ENCODE data around the gene TEX11. TPM values are rescaled to one million over a fixed set of nuclear protein-coding genes. Genes with fewer than 3 reads are reported as not detected.
"Not testable (repeated sequence)": the region's sequence is repeated elsewhere in the genome, so short reads cannot be mapped to it uniquely, and the experiment has no call there.

TEX11 gene
- total and polyA plus RNA-seq, 4 donors: not detected

GRCh38 chrX:70852294-70852693, 56.2 kb downstream of the TEX11 start:
- Histone ChIP-seq H3K4me3 (no peak overlapping the region), H3K27me3 (ENCODE audit: control insufficient read depth in 3 of 3, insufficient read depth in 3 of 3, low read length in 2 of 3) (no peaks in the 10 kb centered on the region), H3K4me1 (ENCODE audit: control insufficient read depth in 5 of 5, insufficient read depth in 5 of 5, low read length in 5 of 5) (no peaks in the 10 kb centered on the region), H3K27ac (ENCODE audit: low read depth in 1 of 2, low read length in 1 of 2) (no peak overlapping the region), H3K36me3 (ENCODE audit: control insufficient read depth in 4 of 4, insufficient read depth in 4 of 4, low read length in 4 of 4) (no peaks in the 10 kb centered on the region), H3K9ac (ENCODE audit: insufficient read depth in 1 of 2, low read length in 2 of 2) (no peak overlapping the region), H3K9me3 (ENCODE audit: control insufficient read depth in 4 of 4, insufficient read depth in 3 of 4, low read length in 3 of 4) (peaks cover 0 to 2% (median 0%) of the 10 kb centered on the region in 4 donors)
- 53 to 78% methylated on average over 3 of the region's 3 CpGs for WGBS, 2 donors
- no peak for ATAC-seq (ENCODE audit: insufficient read depth, low FRiP score)
- DNase-seq: no peak
- no peak for TF ChIP-seq CTCF (IDR thresholded peaks at IDR 0.05; ENCODE audit: control extremely low read depth, extremely low read depth)

- H3K27ac ChIP-seq (ENCODE audit: low read depth in 1 of 2, low read length in 1 of 2); H3K9me3 ChIP-seq (ENCODE audit: control insufficient read depth in 4 of 4, insufficient read depth in 3 of 4, low read length in 3 of 4); DNase-seq; H3K4me1 ChIP-seq (ENCODE audit: control insufficient read depth in 5 of 5, insufficient read depth in 5 of 5, low read length in 5 of 5); H3K36me3 ChIP-seq (ENCODE audit: control insufficient read depth in 4 of 4, insufficient read depth in 4 of 4, low read length in 4 of 4); ATAC-seq (ENCODE audit: insufficient read depth, low FRiP score); H3K9ac ChIP-seq (ENCODE audit: insufficient read depth in 1 of 2, low read length in 2 of 2); H3K4me3 ChIP-seq; H3K27me3 ChIP-seq (ENCODE audit: control insufficient read depth in 3 of 3, insufficient read depth in 3 of 3, low read length in 2 of 3): not testable (repeated sequence)
- WGBS, 2 donors: 91 to 96% methylated on average over 6 of the region's 6 CpGs
Measured at GRCh38 chrX:70844081-70844480, 64.4 kb downstream of the TEX11 start.

GRCh38 chrX:70843620-70844019, 64.9 kb downstream of the TEX11 start:
- not testable (repeated sequence) for H3K4me1 ChIP-seq (ENCODE audit: control insufficient read depth in 5 of 5, insufficient read depth in 5 of 5, low read length in 5 of 5); H3K9ac ChIP-seq (ENCODE audit: insufficient read depth in 1 of 2, low read length in 2 of 2); DNase-seq; H3K9me3 ChIP-seq (ENCODE audit: control insufficient read depth in 4 of 4, insufficient read depth in 3 of 4, low read length in 3 of 4); H3K27ac ChIP-seq (ENCODE audit: low read depth in 1 of 2, low read length in 1 of 2); H3K4me3 ChIP-seq; ATAC-seq (ENCODE audit: insufficient read depth, low FRiP score); H3K36me3 ChIP-seq (ENCODE audit: control insufficient read depth in 4 of 4, insufficient read depth in 4 of 4, low read length in 4 of 4); H3K27me3 ChIP-seq (ENCODE audit: control insufficient read depth in 3 of 3, insufficient read depth in 3 of 3, low read length in 2 of 3)
- WGBS, 2 donors: 94 to 100% methylated on average over 1 of the region's 1 CpG

GRCh38 chrX:70834589-70834988, 73.9 kb downstream of the TEX11 start:
- DNase-seq (no peak), ATAC-seq (ENCODE audit: insufficient read depth, low FRiP score) (no peak)
- no peaks in the 10 kb centered on the region for H3K9me3 ChIP-seq (ENCODE audit: control insufficient read depth in 4 of 4, insufficient read depth in 3 of 4, low read length in 3 of 4)
- H3K9ac ChIP-seq (ENCODE audit: insufficient read depth in 1 of 2, low read length in 2 of 2): no peak overlapping the region
- no peak overlapping the region for H3K27ac ChIP-seq (ENCODE audit: low read depth in 1 of 2, low read length in 1 of 2)
- H3K4me3 ChIP-seq: no peak overlapping the region
- TF ChIP-seq CTCF (IDR thresholded peaks at IDR 0.05; ENCODE audit: control extremely low read depth, extremely low read depth): no peak
- H3K4me1 ChIP-seq (ENCODE audit: control insufficient read depth in 5 of 5, insufficient read depth in 5 of 5, low read length in 5 of 5): no peaks in the 10 kb centered on the region
- H3K27me3 ChIP-seq (ENCODE audit: control insufficient read depth in 3 of 3, insufficient read depth in 3 of 3, low read length in 2 of 3): no peaks in the 10 kb centered on the region
- no peaks in the 10 kb centered on the region for H3K36me3 ChIP-seq (ENCODE audit: control insufficient read depth in 4 of 4, insufficient read depth in 4 of 4, low read length in 4 of 4)
- 88 to 94% methylated on average over 7 of the region's 7 CpGs for WGBS, 2 donors

DNA sequence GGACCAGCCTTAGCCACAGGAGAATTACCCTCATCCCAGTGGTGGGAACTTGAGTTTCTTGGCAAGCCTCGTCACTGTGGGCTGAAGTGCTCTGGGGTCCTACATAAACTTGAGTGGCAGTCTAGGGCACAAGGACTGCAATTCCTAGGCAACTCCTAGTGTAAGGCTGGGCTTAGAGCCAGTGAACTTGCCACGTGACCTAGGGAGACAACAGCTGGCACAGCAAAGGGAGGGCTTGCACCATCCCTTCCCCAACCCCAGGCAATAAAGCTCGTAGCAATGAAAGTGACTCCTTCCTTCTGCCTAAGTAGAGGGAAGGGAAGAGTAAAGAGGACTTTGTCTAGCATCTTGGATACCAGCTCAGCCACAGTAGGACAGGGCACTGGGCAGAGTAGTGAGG, 81.8 kb downstream of the TEX11 start:
- H3K9ac ChIP-seq (ENCODE audit: insufficient read depth in 1 of 2, low read length in 2 of 2): no peak overlapping the region

More for the DNA sequence above, 81.8 kb downstream of the TEX11 start:
- Histone ChIP-seq H3K27ac (ENCODE audit: low read depth in 1 of 2, low read length in 1 of 2) (no peak overlapping the region), H3K27me3 (ENCODE audit: control insufficient read depth in 3 of 3, insufficient read depth in 3 of 3, low read length in 2 of 3) (peaks cover 0 to 5% (median 0%) of the 10 kb centered on the region in 3 donors), H3K4me3 (no peak overlapping the region), H3K36me3 (ENCODE audit: control insufficient read depth in 4 of 4, insufficient read depth in 4 of 4, low read length in 4 of 4) (no peaks in the 10 kb centered on the region), H3K9me3 (ENCODE audit: control insufficient read depth in 4 of 4, insufficient read depth in 3 of 4, low read length in 3 of 4) (peaks cover 0 to 5% (median 0%) of the 10 kb centered on the region in 4 donors), H3K4me1 (ENCODE audit: control insufficient read depth in 5 of 5, insufficient read depth in 5 of 5, low read length in 5 of 5) (no peaks in the 10 kb centered on the region)
- TF ChIP-seq CTCF (IDR thresholded peaks at IDR 0.05; ENCODE audit: control extremely low read depth, extremely low read depth): no peak
- ATAC-seq (ENCODE audit: insufficient read depth, low FRiP score): no peak
- 51 to 65% methylated on average over 2 to 3 of the region's 3 CpGs for WGBS, 2 donors
- DNase-seq: peak; percentile 21 to 44 (median 40)
